Stimulated activated CD4-positive, alpha-beta T cell treated with anti-CD3 and anti-CD28 coated beads, Interleukin-2, amount 100 ng/mL, for 48 hours (primary cell): Measurements from ENCODE around the gene ZNF581.

Experiments
- DNase-seq, 2 donors: peaks; one replicate each; pipeline ENCODE4 v3.0.0-alpha.2; 2020

The ZNF581 gene

GRCh38 chr19:55643003-55643886 lies at the start of gene ZNF581:
TSS of gene ZNF581 (plus strand) at chr19:55643649. CDS start at chr19:55644572, 923 bp downstream.
- peak; percentile 76 to 78 for DNase-seq

- DNase-seq = no peak
Measured at GRCh38 chr19:55594996-55595545, 48.4 kb upstream of the ZNF581 start.

GRCh38 chr19:55596304-55596703 lies 47.1 kb upstream of the ZNF581 start:
- DNase-seq = no peak

- DNase-seq = no peak
Measured at GRCh38 chr19:55597501-55597921, 45.9 kb upstream of the ZNF581 start.

- DNase-seq = no peak
Measured at GRCh38 chr19:55598034-55598433, 45.4 kb upstream of the ZNF581 start.

GRCh38 chr19:55598719-55599467 lies 44.6 kb upstream of the ZNF581 start:
- peak; percentile 93 to 94 for DNase-seq

GRCh38 chr19:55599468-55599841 lies 44.0 kb upstream of the ZNF581 start, which contains the start of gene FIZ1:
TSS of gene FIZ1 (minus strand) at chr19:55599517. CDS start at chr19:55597865, 1,652 bp downstream.
- DNase-seq = peak; percentile 94 to 96

- DNase-seq = peak; percentile 71 to 73
Measured at GRCh38 chr19:55599842-55600661, 43.4 kb upstream of the ZNF581 start, which contains the start of gene ZNF524. TSS of gene ZNF524 (plus strand) at chr19:55600288. CDS start at chr19:55602113, 1,825 bp downstream.

GRCh38 chr19:55600662-55601028 lies 42.8 kb upstream of the ZNF581 start:
- DNase-seq = no peak

GRCh38 chr19:55601084-55601483 lies 42.4 kb upstream of the ZNF581 start:
- no peak for DNase-seq

GRCh38 chr19:55602104-55603001 lies 41.1 kb upstream of the ZNF581 start:
- no peak for DNase-seq

GRCh38 chr19:55603115-55603514 lies 40.3 kb upstream of the ZNF581 start:
- no peak for DNase-seq

- no peak for DNase-seq
Measured at GRCh38 chr19:55603581-55604292, 39.7 kb upstream of the ZNF581 start.

- peak; percentile 98 to 99 for DNase-seq
Measured at GRCh38 chr19:55605207-55605636, 38.2 kb upstream of the ZNF581 start.

GRCh38 chr19:55605637-55606470 lies 37.6 kb upstream of the ZNF581 start, which contains the start of gene ZNF865:
TSS of gene ZNF865 (plus strand) at chr19:55605647. CDS start at chr19:55613619, 7,972 bp downstream.
- peak; percentile 58 for DNase-seq

- no peak for DNase-seq
Measured at GRCh38 chr19:55606471-55606787, 37.0 kb upstream of the ZNF581 start.

GRCh38 chr19:55606817-55607216 lies 36.6 kb upstream of the ZNF581 start:
- no peak for DNase-seq

- DNase-seq = no peak
Measured at GRCh38 chr19:55609326-55609725, 34.1 kb upstream of the ZNF581 start.

- no peak for DNase-seq
Measured at GRCh38 chr19:55611300-55611982, 32.0 kb upstream of the ZNF581 start.
